DMS79 treated with DMSO at 0.1 percent for 48 hours (cell line): ENCODE measurements around the gene CNKSR3.

Experiments
- DNase-seq: peaks from one replicate; lab custom pipeline; 2025; lab: John Stamatoyannopoulos, UW

The CNKSR3 gene

DNA sequence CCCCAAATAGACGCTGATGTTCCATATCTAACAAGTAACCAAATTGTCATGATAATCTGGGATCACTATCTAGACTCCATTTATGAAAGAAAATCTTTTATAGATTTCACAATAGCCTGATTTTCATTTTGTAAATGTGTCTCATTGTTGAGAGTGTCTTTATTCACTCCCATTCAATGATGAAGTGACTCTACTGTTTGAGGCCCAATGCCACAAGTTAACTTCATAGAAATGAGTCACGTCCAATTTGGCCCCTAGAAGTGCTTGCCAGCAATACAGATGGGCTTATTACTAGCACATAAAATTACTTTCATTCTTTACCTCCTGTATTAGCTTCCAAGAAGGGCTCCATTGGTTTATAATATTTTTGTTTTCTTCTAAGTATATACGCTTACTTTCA is 160.2 kb downstream of the CNKSR3 start:
- no peak for DNase-seq

DNA sequence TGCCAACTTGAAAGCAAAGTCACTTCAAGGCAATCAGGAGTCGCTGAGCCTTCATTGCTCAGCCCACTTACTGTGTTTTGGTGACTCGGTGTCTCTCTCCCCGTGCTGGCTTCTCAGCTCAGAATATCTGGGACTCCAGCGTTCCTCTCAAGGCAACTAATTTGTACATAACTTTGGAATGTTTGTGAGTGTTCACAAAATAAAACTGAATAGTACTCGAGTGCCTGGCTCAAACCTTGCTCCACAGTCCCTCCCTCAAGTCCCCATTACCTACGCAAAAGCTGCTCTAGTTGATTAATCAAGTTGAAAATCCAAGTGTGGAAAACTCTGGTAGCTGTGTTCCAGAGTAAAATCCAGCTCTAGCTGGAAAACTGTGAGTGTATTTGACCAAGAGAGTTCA is 162.5 kb downstream of the CNKSR3 start:
- DNase-seq = no peak

DNA sequence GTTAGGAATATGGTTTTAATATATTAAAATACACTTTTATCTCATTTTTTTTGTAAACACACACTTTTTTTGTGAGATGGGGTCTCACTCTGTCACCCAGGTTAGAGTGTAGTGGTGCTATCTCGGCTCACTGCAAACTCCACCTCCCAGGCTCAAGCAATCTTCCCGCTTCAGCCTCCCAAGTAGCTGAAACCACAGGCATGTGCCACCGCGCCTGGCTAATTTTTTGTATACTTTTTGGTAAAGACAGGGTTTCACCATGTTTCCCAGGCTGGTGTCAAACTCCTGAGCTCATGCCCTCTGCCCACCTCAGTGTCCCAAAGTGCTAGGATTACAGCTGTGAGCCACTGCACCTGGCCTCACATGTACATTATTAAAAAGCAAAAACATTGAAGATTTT is 164.7 kb downstream of the CNKSR3 start:
- DNase-seq = no peak

DNA sequence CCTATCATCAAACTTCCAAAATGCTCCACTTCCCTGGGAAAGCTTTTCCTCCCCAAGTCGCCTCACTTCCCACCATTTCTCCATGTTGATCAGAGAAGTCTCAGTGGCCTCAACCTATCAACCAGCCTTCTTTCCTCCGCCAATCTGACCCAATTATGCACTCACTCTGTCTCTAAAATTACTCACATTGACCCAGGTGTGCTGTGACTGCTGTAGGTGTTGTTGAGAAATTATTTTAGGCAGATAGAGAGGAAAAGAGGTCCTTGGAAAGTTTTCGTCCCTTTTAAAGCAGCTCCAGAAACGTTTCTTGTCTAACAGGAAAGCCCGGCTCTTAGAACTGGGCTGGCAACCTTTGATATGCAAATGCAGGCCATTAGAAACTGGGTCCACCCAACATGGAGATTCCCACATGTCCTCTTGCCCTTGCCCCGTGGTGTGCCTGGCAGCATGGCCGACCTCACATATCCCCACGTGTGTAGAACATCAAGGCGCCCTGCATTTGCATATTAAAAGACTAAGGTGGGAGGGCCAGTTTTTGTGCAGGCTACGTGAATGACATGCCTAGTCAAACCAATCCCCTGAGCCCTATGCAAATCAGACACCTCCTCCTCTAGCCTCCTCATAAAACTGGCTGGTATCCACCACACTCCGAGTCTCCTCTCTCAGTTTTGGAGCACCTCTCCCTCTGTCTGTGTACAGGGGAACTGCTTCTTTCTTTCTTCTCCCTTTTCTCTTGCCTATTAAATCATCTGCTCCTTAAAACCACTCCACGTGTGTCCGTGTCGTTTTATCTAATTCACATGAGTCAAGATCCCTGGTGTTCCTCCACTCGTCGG is 166.8 kb downstream of the CNKSR3 start:
- DNase-seq = no peak

DNA sequence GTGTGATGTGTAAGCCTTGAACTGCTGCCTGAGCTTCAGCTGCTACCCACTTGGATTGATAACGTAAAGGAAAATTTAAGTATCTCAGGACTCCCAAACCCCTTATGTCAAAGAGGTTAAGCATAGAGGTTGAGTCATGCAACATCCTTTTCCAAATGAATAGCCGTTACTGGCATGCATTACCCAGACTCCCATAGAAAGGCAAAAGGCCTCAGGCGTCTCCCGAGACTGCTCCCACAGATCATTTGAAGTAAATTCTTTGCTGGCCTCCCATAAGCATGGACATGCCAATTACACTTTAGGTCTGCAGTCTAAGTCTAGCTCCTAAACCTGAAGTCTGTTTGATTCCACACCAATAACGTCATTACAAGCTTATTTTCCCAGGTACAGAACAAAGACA is 168.6 kb downstream of the CNKSR3 start:
- no peak for DNase-seq

DNA sequence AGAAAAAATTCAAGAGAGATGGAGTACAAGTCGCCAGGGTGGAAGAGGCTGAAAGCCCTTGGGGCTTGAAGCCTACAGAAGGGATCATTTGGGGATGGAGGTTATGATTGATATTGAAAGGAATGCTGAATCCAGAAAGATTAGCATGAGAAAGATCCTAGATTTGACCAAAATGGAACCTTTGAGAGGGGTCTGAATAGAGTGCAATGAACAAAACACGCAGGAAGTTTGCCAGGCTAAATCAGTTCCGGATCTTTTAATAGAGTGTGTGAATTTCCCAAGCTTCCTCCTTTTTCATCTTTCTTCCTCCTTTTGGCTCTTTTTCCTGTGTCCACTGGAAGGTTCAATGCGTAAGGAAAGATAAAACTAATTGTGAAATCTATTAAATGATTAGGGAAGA is 169.1 kb downstream of the CNKSR3 start:
- no peak for DNase-seq
